ENCODE data around the gene GRHL1. TPM values are rescaled to one million over a fixed set of nuclear protein-coding genes. Genes with fewer than 3 reads are reported as not detected.

The GRHL1 gene
- total RNA-seq, 1 experiment from 2014 or later, result 0.96 TPM

DNA sequence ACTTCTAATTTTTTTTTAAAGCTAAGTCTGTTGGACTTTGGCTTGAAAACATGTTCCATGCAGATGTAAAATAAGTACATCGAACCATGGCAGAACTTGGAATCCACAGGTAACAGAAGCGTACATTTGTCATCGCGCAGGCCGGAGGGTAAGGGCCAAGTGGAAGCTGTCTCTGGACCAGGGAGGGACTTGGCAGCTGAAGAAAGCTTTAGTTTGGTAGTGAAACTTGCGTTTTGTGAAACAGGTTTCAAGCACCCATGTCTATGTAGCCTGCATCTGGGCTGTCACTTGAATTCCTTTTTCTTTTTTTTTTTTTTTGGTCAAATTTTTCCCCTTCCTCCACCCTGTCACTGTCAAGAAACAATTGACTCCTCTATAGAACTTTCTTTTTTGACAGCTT is 20.4 kb downstream of the GRHL1 start:
- intact Hi-C loops (cut with micrococcal nuclease), result no loop called here
- TF ChIP-seq, protein P1, sequence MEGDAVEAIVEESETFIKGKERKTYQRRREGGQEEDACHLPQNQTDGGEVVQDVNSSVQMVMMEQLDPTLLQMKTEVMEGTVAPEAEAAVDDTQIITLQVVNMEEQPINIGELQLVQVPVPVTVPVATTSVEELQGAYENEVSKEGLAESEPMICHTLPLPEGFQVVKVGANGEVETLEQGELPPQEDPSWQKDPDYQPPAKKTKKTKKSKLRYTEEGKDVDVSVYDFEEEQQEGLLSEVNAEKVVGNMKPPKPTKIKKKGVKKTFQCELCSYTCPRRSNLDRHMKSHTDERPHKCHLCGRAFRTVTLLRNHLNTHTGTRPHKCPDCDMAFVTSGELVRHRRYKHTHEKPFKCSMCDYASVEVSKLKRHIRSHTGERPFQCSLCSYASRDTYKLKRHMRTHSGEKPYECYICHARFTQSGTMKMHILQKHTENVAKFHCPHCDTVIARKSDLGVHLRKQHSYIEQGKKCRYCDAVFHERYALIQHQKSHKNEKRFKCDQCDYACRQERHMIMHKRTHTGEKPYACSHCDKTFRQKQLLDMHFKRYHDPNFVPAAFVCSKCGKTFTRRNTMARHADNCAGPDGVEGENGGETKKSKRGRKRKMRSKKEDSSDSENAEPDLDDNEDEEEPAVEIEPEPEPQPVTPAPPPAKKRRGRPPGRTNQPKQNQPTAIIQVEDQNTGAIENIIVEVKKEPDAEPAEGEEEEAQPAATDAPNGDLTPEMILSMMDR (IDR thresholded peaks at IDR 0.05; ENCODE audit: unreplicated experiment), result no peak
- BruUV-seq (replicated peaks), result no TSS peak
- H3K9me3 Mint-ChIP-seq (ENCODE audit: unreplicated experiment), result no peaks in the 10 kb centered on the region
- no peak for DNase-seq (ENCODE audit: unreplicated experiment)
- no peaks in the 10 kb centered on the region for H3K27me3 Mint-ChIP-seq (ENCODE audit: insufficient read depth, unreplicated experiment)
- no peak overlapping the region for H3K4me3 Mint-ChIP-seq (ENCODE audit: unreplicated experiment)
- H3K27ac Mint-ChIP-seq (ENCODE audit: low read depth, unreplicated experiment), result no peak overlapping the region
- ChIA-PET CTCF (interaction anchor here (0.5 to 3.9 kb wide), 12 partner anchors 8 to 202 kb away, joined by 3 to 28 read pairs (median 5); no protein-coding TSS in a partner anchor), POLR2A (interaction anchor here (1.0 to 1.7 kb wide), 3 partner anchors 9 to 19 kb away, joined by 4 to 5 read pairs (median 5); no protein-coding TSS in a partner anchor)
- H3K36me3 Mint-ChIP-seq (ENCODE audit: insufficient read depth, unreplicated experiment), result no peaks in the 10 kb centered on the region
- H3K4me1 Mint-ChIP-seq (ENCODE audit: insufficient read depth, unreplicated experiment), result peaks cover 31% of the 10 kb centered on the region

- intact Hi-C loops (cut with micrococcal nuclease), result no loop called here
- Mint-ChIP-seq H3K27ac (ENCODE audit: low read depth, unreplicated experiment) (no peak overlapping the region), H3K4me3 (ENCODE audit: unreplicated experiment) (no peak overlapping the region), H3K4me1 (ENCODE audit: insufficient read depth, unreplicated experiment) (peaks cover 32% of the 10 kb centered on the region), H3K27me3 (ENCODE audit: insufficient read depth, unreplicated experiment) (no peaks in the 10 kb centered on the region), H3K36me3 (ENCODE audit: insufficient read depth, unreplicated experiment) (peaks cover 1% of the 10 kb centered on the region), H3K9me3 (ENCODE audit: unreplicated experiment) (no peaks in the 10 kb centered on the region)
- peak; percentile 90 for DNase-seq (ENCODE audit: unreplicated experiment)
- no TSS peak for BruUV-seq (replicated peaks)
- TF ChIP-seq, protein P1 (IDR thresholded peaks at IDR 0.05; ENCODE audit: unreplicated experiment), result no peak
- CTCF ChIA-PET, result interaction anchor here (0.6 to 3.9 kb wide), 8 partner anchors 9 to 170 kb away, joined by 4 to 28 read pairs (median 5); no protein-coding TSS in a partner anchor
- POLR2A ChIA-PET, result interaction anchor here (1.0 to 1.7 kb wide), 3 partner anchors 10 to 20 kb away, joined by 4 to 5 read pairs (median 5); no protein-coding TSS in a partner anchor
Measured at GRCh38 chr2:9972621-9973479, 21.4 kb downstream of the GRHL1 start.

GRCh38 chr2:9973690-9974089 is 22.2 kb downstream of the GRHL1 start:
- intact Hi-C loops (cut with micrococcal nuclease), result no loop called here
- H3K4me1 Mint-ChIP-seq (ENCODE audit: insufficient read depth, unreplicated experiment), result peaks cover 32% of the 10 kb centered on the region
- CTCF ChIA-PET, result interaction anchor here (0.8 to 2.6 kb wide), 2 partner anchors 10 to 17 kb away, joined by 3 to 20 read pairs; no protein-coding TSS in a partner anchor

More at GRCh38 chr2:9973690-9974089, 22.2 kb downstream of the GRHL1 start:
- H3K4me3 Mint-ChIP-seq (ENCODE audit: unreplicated experiment), result no peak overlapping the region
- peaks cover 6% of the 10 kb centered on the region for H3K36me3 Mint-ChIP-seq (ENCODE audit: insufficient read depth, unreplicated experiment)
- TF ChIP-seq, protein P1 (IDR thresholded peaks at IDR 0.05; ENCODE audit: unreplicated experiment), result no peak
- no peak overlapping the region for H3K27ac Mint-ChIP-seq (ENCODE audit: low read depth, unreplicated experiment)
- BruUV-seq (replicated peaks), result no TSS peak
- no peaks in the 10 kb centered on the region for H3K9me3 Mint-ChIP-seq (ENCODE audit: unreplicated experiment)
- no peak for DNase-seq (ENCODE audit: unreplicated experiment)
- POLR2A ChIA-PET, result interaction anchor here (1.5 kb wide), 1 partner anchor 10 kb away, joined by 4 read pairs; no protein-coding TSS in a partner anchor
- no peaks in the 10 kb centered on the region for H3K27me3 Mint-ChIP-seq (ENCODE audit: insufficient read depth, unreplicated experiment)
